HG03469 (cell line): ENCODE measurements around the gene NHLRC4.
A peak's percentile ranks its signal among the peaks of the same experiment; 100 is the strongest.

ENCODE experiments used
- ATAC-seq: cut with Tn5 transposase; IDR thresholded peaks from one replicate; pipeline ENCODE4 v1.9.1; 2021; ENCODE audit warnings: mild to moderate bottlenecking, moderate library complexity, moderate number of reproducible peaks; ENCODE audit not compliant: unreplicated experiment

Gene NHLRC4

GRCh38 chr16:566475-567372 lies at the start of gene NHLRC4:
Gene NHLRC4 (plus strand): TSS chr16:567005. CDS start chr16:568048, 1,043 bp downstream.
- ATAC-seq, result no peak

GRCh38 chr16:518858-519257 lies 47.9 kb upstream of the NHLRC4 start:
- no peak for ATAC-seq

- no peak for ATAC-seq
These were observed 47.4 kb upstream of the NHLRC4 start for GRCh38 chr16:519425-519824.

- ATAC-seq, result no peak
These were observed 46.7 kb upstream of the NHLRC4 start for GRCh38 chr16:519841-520687.

GRCh38 chr16:520847-521246 lies 46.0 kb upstream of the NHLRC4 start:
- ATAC-seq, result no peak

GRCh38 chr16:521381-522210 lies 45.2 kb upstream of the NHLRC4 start:
- ATAC-seq, result no peak

- ATAC-seq, result no peak
These were observed 44.3 kb upstream of the NHLRC4 start for GRCh38 chr16:522320-523096.

GRCh38 chr16:523097-523741 lies 43.6 kb upstream of the NHLRC4 start:
- ATAC-seq, result no peak

- no peak for ATAC-seq
These were observed 42.3 kb upstream of the NHLRC4 start for GRCh38 chr16:524274-525040.

- no peak for ATAC-seq
These were observed 41.7 kb upstream of the NHLRC4 start for GRCh38 chr16:525123-525519.

- ATAC-seq, result no peak
These were observed 41.2 kb upstream of the NHLRC4 start for GRCh38 chr16:525520-526180.

- no peak for ATAC-seq
These were observed 40.4 kb upstream of the NHLRC4 start for GRCh38 chr16:526181-527014.

GRCh38 chr16:527015-527903 lies 39.5 kb upstream of the NHLRC4 start, which contains the start of gene CAPN15:
Gene CAPN15 (plus strand): TSS chr16:527712. CDS start chr16:546839, 19,127 bp downstream.
- ATAC-seq, result peak; percentile 32

- peak; percentile 9 for ATAC-seq
These were observed 38.4 kb upstream of the NHLRC4 start for GRCh38 chr16:528111-529011.

- ATAC-seq, result no peak
These were observed 37.7 kb upstream of the NHLRC4 start for GRCh38 chr16:529012-529575.
